Natural killer cell (primary cell): ENCODE data around the gene TENM4. TPM values are rescaled to one million over a fixed set of nuclear protein-coding genes. Genes with fewer than 3 reads are reported as not detected.

Experiments
- ATAC-seq, 3 donors: fragments of 150-1000 bp in 2 of 3; fragments of 200-7000 bp in 1 of 3; cut with Tn5 transposase; 1 replicate in 1 of 3; 2 replicates in 2 of 3; pipeline ENCODE4 v1.10.0; 2021; ENCODE audit warnings: mild to moderate bottlenecking in 2 of 3, moderate library complexity in 2 of 3
- DNase-seq, 2 donors: peaks; one replicate each; pipeline versions ENCODE4 v3.0.0 to v3.0.0-alpha.2; 2013 to 2021; ENCODE audit warnings: mixed read lengths in 1 of 2
- H3K27ac ChIP-seq: one replicate; pipeline ENCODE4 v1.5.1; 2013; ENCODE audit warnings: mild to moderate bottlenecking, low read length
- H3K27me3 ChIP-seq: one replicate; pipeline ENCODE4 v1.6.1; 2013; ENCODE audit warnings: low read length; ENCODE audit not compliant: control insufficient read depth, insufficient read depth
- H3K36me3 ChIP-seq: one replicate; pipeline ENCODE4 v1.6.1; 2013; ENCODE audit warnings: low read length; ENCODE audit not compliant: control insufficient read depth, insufficient read depth
- H3K4me1 ChIP-seq: one replicate; pipeline ENCODE4 v1.6.1; 2013; ENCODE audit warnings: low read length; ENCODE audit not compliant: control insufficient read depth, insufficient read depth
- H3K4me3 ChIP-seq: one replicate; pipeline ENCODE4 v1.5.1; 2013; ENCODE audit warnings: low read length
- H3K9me3 ChIP-seq: one replicate; pipeline ENCODE4 v1.6.1; 2013; ENCODE audit warnings: low read length; ENCODE audit not compliant: control insufficient read depth, insufficient read depth
- H3K27ac Mint-ChIP-seq, 2 donors: one replicate each; pipeline ENCODE4 v1.8.0; 2022; ENCODE audit warnings: mild to moderate bottlenecking in 2 of 2, mixed read lengths in 2 of 2, moderate library complexity in 1 of 2
- H3K27me3 Mint-ChIP-seq, 2 donors: one replicate each; pipeline ENCODE4 v1.8.0; 2022; ENCODE audit warnings: low read depth in 2 of 2, mixed read lengths in 2 of 2
- H3K36me3 Mint-ChIP-seq: one replicate; pipeline ENCODE4 v1.8.0; 2022; ENCODE audit warnings: mixed read lengths
- H3K4me1 Mint-ChIP-seq, 2 donors: one replicate each; pipeline ENCODE4 v1.8.0; 2022; ENCODE audit warnings: mixed read lengths in 2 of 2
- H3K4me3 Mint-ChIP-seq: one replicate; pipeline ENCODE4 v1.8.0; 2022; ENCODE audit warnings: mild to moderate bottlenecking, moderate library complexity, mixed read lengths
- H3K9me3 Mint-ChIP-seq, 2 donors: one replicate each; pipeline ENCODE4 v1.8.0; 2022; ENCODE audit warnings: mixed read lengths in 2 of 2
- CTCF ChIP-seq: fragments of 200-600 bp; IDR thresholded peaks from one replicate; pipeline ENCODE4 v1.8.0; 2022; ENCODE audit warnings: antibody characterized with exemption
- WGBS: methylation state at CpG from one replicate; pipeline ENCODE4 v1.1.7; 2013; ENCODE audit warnings: missing lambda C conversion rate; ENCODE audit not compliant: insufficient coverage; 5-methylcytosine and 5-hydroxymethylcytosine counted together
- intact Hi-C: fragments of 100-400 bp; cut with micrococcal nuclease; formaldehyde crosslinking; loops from one replicate; pipeline ENCODE4 v1.14.2; 2022
- total RNA-seq, 4 donors: library from RNA; stranded (reverse); fragments of 120-200 nt in 1 of 4; gene quantifications; one replicate each; pipeline versions ENCODE4 v1.2.3 to v1.2.4, GENCODE V29; 2013 to 2022

The TENM4 gene
- total RNA-seq, 3 donors from 2014 or later (not counting 1 experiment from before 2014, with no cell fraction given), result 0.63 to 0.75 TPM; not detected in 1

- Mint-ChIP-seq H3K4me3 (no peak overlapping the region), H3K36me3 (no peaks in the 10 kb centered on the region), H3K4me1 (peaks cover 0 to 5% of the 10 kb centered on the region in 2 donors), H3K27ac (no peak overlapping the region), H3K9me3 (no peaks in the 10 kb centered on the region), H3K27me3 (peaks cover 0 to 12% of the 10 kb centered on the region in 2 donors)
- H3K4me1 ChIP-seq, result no peaks in the 10 kb centered on the region
- no peak for DNase-seq
- no peaks in the 10 kb centered on the region for H3K9me3 ChIP-seq
- no peaks in the 10 kb centered on the region for H3K36me3 ChIP-seq
- no peak overlapping the region for H3K4me3 ChIP-seq
- no peak for ATAC-seq
- TF ChIP-seq CTCF, result no peak
- 75% methylated on average over 28 of the region's 28 CpGs for whole genome bisulfite sequencing
- no peak overlapping the region for H3K27ac ChIP-seq
- intact Hi-C loops, result no loop called here
- no peaks in the 10 kb centered on the region for H3K27me3 ChIP-seq
Measured at GRCh38 chr11:79066456-79067351, 374.1 kb downstream of the TENM4 start.

GRCh38 chr11:79062814-79063762, 377.7 kb downstream of the TENM4 start:
- Histone ChIP-seq H3K4me1 (no peaks in the 10 kb centered on the region), H3K9me3 (no peaks in the 10 kb centered on the region), H3K36me3 (no peaks in the 10 kb centered on the region), H3K27ac (no peak overlapping the region), H3K27me3 (no peaks in the 10 kb centered on the region), H3K4me3 (no peak overlapping the region)
- H3K4me1 Mint-ChIP-seq, result peaks cover 0 to 5% of the 10 kb centered on the region in 2 donors
- intact Hi-C loops, result no loop called here
- no peak for ATAC-seq
- WGBS, result 59% methylated on average over 13 of the region's 16 CpGs
- H3K9me3 Mint-ChIP-seq, result no peaks in the 10 kb centered on the region
- H3K27ac Mint-ChIP-seq, result no peak overlapping the region
- H3K4me3 Mint-ChIP-seq, result no peak overlapping the region
- H3K27me3 Mint-ChIP-seq, result peaks cover 0 to 6% of the 10 kb centered on the region in 2 donors
- no peak for TF ChIP-seq CTCF
- no peaks in the 10 kb centered on the region for H3K36me3 Mint-ChIP-seq
- no peak for DNase-seq

- Histone ChIP-seq H3K4me1 (no peaks in the 10 kb centered on the region), H3K9me3 (no peaks in the 10 kb centered on the region), H3K27me3 (no peaks in the 10 kb centered on the region), H3K4me3 (no peak overlapping the region), H3K36me3 (no peaks in the 10 kb centered on the region), H3K27ac (no peak overlapping the region)
- DNase-seq, result no peak
- Mint-ChIP-seq H3K36me3 (no peaks in the 10 kb centered on the region), H3K4me3 (no peak overlapping the region), H3K4me1 (no peaks in the 10 kb centered on the region), H3K27me3 (peaks cover 0 to 3% of the 10 kb centered on the region in 2 donors), H3K9me3 (no peaks in the 10 kb centered on the region), H3K27ac (no peak overlapping the region)
- no peak for TF ChIP-seq CTCF
- WGBS, result 75% methylated on average over 8 of the region's 9 CpGs
- no peak for ATAC-seq
- intact Hi-C loops, result no loop called here
Measured at GRCh38 chr11:79060081-79060953, 380.5 kb downstream of the TENM4 start.
